ENCODE data around the gene RAPH1.
"Not testable (repeated sequence)": the region's sequence is repeated elsewhere in the genome, so short reads cannot be mapped to it uniquely, and the experiment has no call there.

Gene RAPH1

GRCh38 chr2:203418271-203418670 lies 116.8 kb downstream of the RAPH1 start:
- DNase-seq: peak; percentile 43

- DNase-seq: no peak
These were observed 121.3 kb downstream of the RAPH1 start for GRCh38 chr2:203413796-203414195.

GRCh38 chr2:203412546-203413331 lies 122.4 kb downstream of the RAPH1 start:
- peak; percentile 49 for DNase-seq

- no peak for DNase-seq
These were observed 127.6 kb downstream of the RAPH1 start for GRCh38 chr2:203407496-203407895.

- DNase-seq: no peak
These were observed 130.1 kb downstream of the RAPH1 start for GRCh38 chr2:203404996-203405395.

GRCh38 chr2:203400805-203401585 lies 134.1 kb downstream of the RAPH1 start:
- no peak for DNase-seq

GRCh38 chr2:203399031-203399430 lies 136.1 kb downstream of the RAPH1 start:
- DNase-seq: no peak

- no peak for DNase-seq
These were observed 138.4 kb downstream of the RAPH1 start for GRCh38 chr2:203396667-203397066.

GRCh38 chr2:203395858-203396257 lies 139.2 kb downstream of the RAPH1 start:
- DNase-seq: no peak

- no peak for DNase-seq
These were observed 140.4 kb downstream of the RAPH1 start for GRCh38 chr2:203394519-203395227.

GRCh38 chr2:203388153-203388552 lies 146.9 kb downstream of the RAPH1 start:
- DNase-seq: not testable (repeated sequence)

GRCh38 chr2:203383038-203383437 lies 152.1 kb downstream of the RAPH1 start:
- DNase-seq: no peak

GRCh38 chr2:203379156-203379555 lies 155.9 kb downstream of the RAPH1 start:
- no peak for DNase-seq

GRCh38 chr2:203376173-203376572 lies 158.9 kb downstream of the RAPH1 start:
- no peak for DNase-seq

- not testable (repeated sequence) for DNase-seq
These were observed 162.4 kb downstream of the RAPH1 start for GRCh38 chr2:203372706-203373105.

- DNase-seq: no peak
These were observed 168.2 kb downstream of the RAPH1 start for GRCh38 chr2:203366639-203367466.

GRCh38 chr2:203361922-203362321 lies 173.2 kb downstream of the RAPH1 start:
- no peak for DNase-seq

- no peak for DNase-seq
These were observed 173.6 kb downstream of the RAPH1 start for GRCh38 chr2:203361495-203361894.

- DNase-seq: no peak
These were observed 174.2 kb downstream of the RAPH1 start for GRCh38 chr2:203360833-203361430.

GRCh38 chr2:203359450-203359849 lies 175.7 kb downstream of the RAPH1 start:
- DNase-seq: no peak

- no peak for DNase-seq
These were observed 180.1 kb downstream of the RAPH1 start for GRCh38 chr2:203354966-203355365.

- no peak for DNase-seq
These were observed 182.4 kb downstream of the RAPH1 start for GRCh38 chr2:203352604-203353255.

Measured in left hindlimb (tissue), 1 donor.